Memory B cell (primary cell): ENCODE data around the gene PALD1.

Experiments
- ATAC-seq: fragments of 150-1000 bp; cut with Tn5 transposase; 2 replicates; pipeline ENCODE4 v1.10.0; 2021; ENCODE audit warnings: low read depth, mild to moderate bottlenecking, moderate library complexity
- DNase-seq, 2 donors: peaks; one replicate each; pipeline ENCODE4 v3.0.0; 2022; ENCODE audit warnings: low spot score in 2 of 2
- H3K27ac Mint-ChIP-seq: one replicate; pipeline ENCODE4 v1.8.0; 2022; ENCODE audit warnings: mild to moderate bottlenecking, moderate library complexity, mixed read lengths
- H3K27me3 Mint-ChIP-seq: one replicate; pipeline ENCODE4 v1.8.0; 2022; ENCODE audit warnings: mixed read lengths
- H3K36me3 Mint-ChIP-seq: one replicate; pipeline ENCODE4 v1.8.0; 2022; ENCODE audit warnings: mild to moderate bottlenecking, mixed read lengths
- H3K4me1 Mint-ChIP-seq: one replicate; pipeline ENCODE4 v1.8.0; 2022; ENCODE audit warnings: mixed read lengths
- H3K4me3 Mint-ChIP-seq: one replicate; pipeline ENCODE4 v1.8.0; 2022; ENCODE audit warnings: mild to moderate bottlenecking, moderate library complexity, mixed read lengths
- H3K9me3 Mint-ChIP-seq: one replicate; pipeline ENCODE4 v1.8.0; 2022; ENCODE audit warnings: mixed read lengths

Gene PALD1

DNA sequence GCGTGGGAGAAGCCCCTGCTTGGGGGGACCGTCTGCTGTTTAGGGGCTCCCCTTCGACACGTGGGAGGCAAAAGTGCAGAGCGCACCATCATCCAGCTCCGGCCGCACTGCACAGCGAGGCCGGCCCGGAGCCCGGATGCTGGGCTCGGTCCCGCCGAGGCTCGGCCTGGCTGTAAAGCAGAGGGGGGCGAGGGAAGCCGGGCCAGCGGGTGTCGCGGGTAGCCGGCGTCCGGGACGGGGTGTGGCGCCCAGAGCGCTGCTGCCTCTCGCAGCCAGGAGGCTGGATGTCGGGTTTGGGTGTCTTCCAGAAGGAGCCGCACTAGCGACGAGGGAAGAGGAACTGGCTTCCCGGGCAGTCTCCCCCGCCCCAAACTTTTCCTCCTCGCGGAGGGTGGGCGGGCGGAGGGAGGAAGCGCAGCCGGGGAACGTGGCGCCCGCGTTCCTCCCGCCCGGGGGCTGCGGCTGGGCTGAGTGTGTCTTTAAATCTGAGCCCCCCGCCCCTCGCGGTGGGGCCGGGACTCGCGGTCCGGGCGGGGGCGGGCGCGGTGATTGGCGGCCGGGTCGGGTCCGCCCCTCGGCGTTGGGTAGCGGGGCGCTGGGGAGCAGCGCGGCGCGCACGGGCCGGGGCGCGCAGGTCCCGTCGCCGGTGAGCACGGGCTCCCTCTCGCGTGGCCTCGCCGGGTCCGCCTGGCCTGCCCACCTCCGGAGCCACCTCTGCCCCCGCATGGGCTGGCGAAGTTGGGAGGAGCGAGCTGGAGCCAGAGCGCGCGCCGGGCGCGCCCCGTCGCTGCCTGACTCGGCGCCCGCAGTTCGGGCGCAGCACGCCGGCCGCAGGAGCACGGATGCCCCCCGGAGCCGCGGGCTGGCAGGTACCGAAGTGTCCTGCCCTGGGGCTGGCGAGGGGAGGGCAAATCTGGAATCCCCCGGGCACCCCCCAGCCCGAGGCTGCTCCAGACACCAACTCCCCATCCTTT is at the start of gene PALD1:
TSS of gene PALD1 (plus strand) at position 577 of the 974 bp plus-strand sequence. CDS start 47,185 bp downstream, outside the sequence.
- Mint-ChIP-seq H3K4me3 (peak within 1 kb of the TSS; percentile 87), H3K4me1 (peaks cover 28% of the 10 kb centered on the region), H3K27ac (peak within 1 kb of the TSS; percentile 65), H3K36me3 (no peaks in the 10 kb centered on the region), H3K9me3 (no peaks in the 10 kb centered on the region), H3K27me3 (no peaks in the 10 kb centered on the region)
- peak; percentile 12 for ATAC-seq
- DNase-seq = peak in 1 of 2 donors; percentile 54

DNA sequence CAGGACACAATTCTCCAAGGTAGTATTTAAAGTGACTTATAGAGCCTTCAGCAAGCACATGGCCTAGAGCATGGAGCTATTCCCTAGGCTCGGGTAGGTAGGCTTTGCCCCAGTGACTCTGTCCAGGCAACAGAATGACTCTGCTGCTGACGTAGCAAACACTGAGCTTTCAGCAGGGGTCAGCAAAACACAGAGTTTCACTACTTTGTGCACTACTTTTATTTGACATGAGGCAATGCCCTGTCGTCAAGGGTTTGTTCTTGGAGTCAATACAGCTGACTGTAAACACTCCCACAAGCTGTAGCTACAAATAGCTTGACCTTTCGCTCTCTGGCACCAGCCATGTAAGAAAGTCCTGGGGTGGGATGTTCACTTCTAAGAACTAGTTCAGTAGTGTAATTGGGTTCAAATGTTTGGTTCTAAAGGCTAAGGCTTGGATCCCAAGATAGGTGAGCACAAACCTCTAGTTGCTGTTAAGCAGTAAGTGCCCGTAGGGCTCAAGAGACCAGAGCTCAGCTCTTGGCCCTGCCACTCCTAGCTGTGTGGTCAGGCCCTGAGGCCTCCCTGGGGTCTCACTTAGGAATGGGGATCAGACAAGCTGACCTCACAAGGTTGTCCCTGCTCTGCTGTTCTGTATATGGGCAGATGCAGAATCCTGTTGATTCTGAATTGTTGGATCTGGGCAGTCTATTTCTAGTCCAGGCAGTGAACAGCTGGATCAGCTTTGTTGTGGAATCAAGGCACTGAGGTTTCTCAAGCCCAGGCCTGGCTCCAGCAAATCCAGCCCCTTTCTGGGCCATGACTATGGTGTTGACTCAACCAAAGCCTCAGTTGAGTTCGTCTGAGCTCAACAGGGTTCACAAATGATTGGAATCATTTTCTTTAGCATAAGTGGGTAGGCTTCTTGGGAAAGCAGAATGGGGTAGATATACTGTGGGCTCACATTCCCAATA is 47.8 kb upstream of the PALD1 start:
- Mint-ChIP-seq H3K4me3 (no peak overlapping the region), H3K36me3 (peaks cover 4% of the 10 kb centered on the region), H3K27ac (no peak overlapping the region), H3K27me3 (no peaks in the 10 kb centered on the region), H3K4me1 (peaks cover 8% of the 10 kb centered on the region), H3K9me3 (no peaks in the 10 kb centered on the region)
- ATAC-seq (no peak), DNase-seq (no peak)

DNA sequence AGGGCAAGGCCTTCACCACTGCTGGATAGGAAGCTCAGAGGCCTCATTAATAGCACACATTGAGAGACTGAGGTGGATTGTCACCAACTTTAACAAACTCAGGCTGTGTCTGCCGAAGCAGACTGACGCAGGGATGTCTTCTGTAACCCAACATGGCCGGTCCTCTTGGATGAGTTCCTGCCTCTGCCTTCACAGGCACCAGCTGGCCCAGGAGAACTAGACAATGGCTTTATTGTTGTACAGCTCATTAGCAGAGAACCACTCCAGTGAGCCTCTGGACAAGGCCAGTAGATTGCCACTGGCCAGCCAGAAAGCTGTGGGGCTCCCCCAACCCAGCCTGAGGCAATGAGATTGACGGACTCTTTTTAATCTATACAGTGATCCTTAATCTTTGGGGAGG is 46.5 kb upstream of the PALD1 start:
- Mint-ChIP-seq H3K27ac (peak overlapping the region; percentile 35), H3K27me3 (no peaks in the 10 kb centered on the region)

DNA sequence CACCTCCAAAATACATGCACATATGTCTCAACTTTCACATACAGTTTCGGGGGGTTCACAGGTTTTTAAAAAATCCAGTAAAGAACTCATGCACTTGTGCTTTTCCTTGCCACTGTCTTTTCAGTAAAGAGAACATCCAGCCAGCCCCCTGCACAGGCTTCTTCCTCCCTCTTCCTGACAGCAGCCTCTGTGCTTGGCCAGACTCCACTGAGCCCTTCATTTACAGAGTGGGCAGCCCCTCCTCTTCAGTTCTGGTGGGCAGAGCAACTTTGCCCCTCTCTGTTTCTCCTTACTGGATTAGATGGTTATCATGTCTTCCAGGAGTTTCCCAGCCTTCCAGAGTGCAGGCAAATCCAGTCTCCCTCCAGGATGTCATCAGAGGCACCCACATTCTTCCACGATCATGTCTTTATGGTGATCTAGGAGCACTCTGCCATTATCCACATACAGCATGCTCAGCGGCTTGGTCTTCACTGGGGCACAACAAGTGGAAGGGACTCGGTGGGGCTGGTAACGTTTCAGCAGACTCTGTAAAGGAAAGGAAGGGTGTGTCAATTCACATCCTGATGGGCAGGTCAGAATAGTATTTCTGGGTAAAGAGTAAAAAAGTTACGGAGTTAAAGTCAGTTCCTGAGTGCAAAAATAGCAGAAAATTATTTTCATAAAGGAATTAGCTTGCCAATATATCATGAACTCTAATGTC is 45.9 kb upstream of the PALD1 start:
- no peak for ATAC-seq
- H3K36me3 Mint-ChIP-seq = peaks cover 4% of the 10 kb centered on the region
- no peaks in the 10 kb centered on the region for H3K9me3 Mint-ChIP-seq

More for the DNA sequence above, 46.5 kb upstream of the PALD1 start:
- no peak for DNase-seq
- ATAC-seq = no peak
- H3K36me3 Mint-ChIP-seq = peaks cover 4% of the 10 kb centered on the region
- peak overlapping the region; percentile 17 for H3K4me3 Mint-ChIP-seq
- H3K4me1 Mint-ChIP-seq = peaks cover 8% of the 10 kb centered on the region
- no peaks in the 10 kb centered on the region for H3K9me3 Mint-ChIP-seq

DNA sequence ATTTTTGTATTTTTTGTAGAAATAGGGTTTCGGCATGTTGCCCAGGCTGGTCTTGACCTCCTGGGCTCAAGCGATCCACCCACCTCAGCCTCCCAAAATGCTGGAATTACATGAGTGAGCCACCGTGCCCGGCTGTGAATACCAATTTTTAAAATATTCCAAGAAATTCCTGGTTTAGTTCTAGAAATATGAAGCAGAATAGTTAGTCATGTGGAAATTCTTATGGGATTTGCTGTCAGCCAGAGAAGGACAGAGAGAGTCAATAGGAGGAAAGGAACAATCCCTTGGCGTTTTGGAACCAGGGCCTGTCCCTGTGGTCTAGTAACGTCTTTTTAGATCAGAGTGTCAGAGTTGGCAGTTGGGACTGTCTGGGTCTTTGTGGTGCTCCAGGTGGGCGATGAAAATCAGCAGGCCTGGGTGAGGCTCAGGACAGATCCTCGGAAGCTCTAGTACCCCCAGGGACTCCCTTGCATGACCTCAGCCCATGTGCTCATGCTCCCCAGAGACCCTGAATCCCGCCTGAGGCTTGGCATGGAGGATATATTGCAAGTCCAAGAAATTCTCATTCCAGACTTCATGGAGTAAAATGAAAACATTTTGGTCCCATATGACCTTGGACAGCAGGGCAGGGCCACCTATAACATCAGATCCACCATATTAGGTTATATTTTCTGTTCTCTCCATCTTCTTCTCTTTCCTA is 44.8 kb upstream of the PALD1 start:
- no peak for ATAC-seq
- H3K27me3 Mint-ChIP-seq = no peaks in the 10 kb centered on the region
- H3K4me1 Mint-ChIP-seq = peaks cover 8% of the 10 kb centered on the region
- no peak overlapping the region for H3K4me3 Mint-ChIP-seq
- H3K27ac Mint-ChIP-seq = no peak overlapping the region
- H3K36me3 Mint-ChIP-seq = peaks cover 2% of the 10 kb centered on the region
- H3K9me3 Mint-ChIP-seq = no peaks in the 10 kb centered on the region
- DNase-seq = no peak

More for the DNA sequence above, 45.9 kb upstream of the PALD1 start:
- Mint-ChIP-seq H3K27ac (no peak overlapping the region), H3K27me3 (no peaks in the 10 kb centered on the region), H3K4me3 (peak overlapping the region; percentile 74), H3K4me1 (peaks cover 8% of the 10 kb centered on the region)
- DNase-seq = no peak

DNA sequence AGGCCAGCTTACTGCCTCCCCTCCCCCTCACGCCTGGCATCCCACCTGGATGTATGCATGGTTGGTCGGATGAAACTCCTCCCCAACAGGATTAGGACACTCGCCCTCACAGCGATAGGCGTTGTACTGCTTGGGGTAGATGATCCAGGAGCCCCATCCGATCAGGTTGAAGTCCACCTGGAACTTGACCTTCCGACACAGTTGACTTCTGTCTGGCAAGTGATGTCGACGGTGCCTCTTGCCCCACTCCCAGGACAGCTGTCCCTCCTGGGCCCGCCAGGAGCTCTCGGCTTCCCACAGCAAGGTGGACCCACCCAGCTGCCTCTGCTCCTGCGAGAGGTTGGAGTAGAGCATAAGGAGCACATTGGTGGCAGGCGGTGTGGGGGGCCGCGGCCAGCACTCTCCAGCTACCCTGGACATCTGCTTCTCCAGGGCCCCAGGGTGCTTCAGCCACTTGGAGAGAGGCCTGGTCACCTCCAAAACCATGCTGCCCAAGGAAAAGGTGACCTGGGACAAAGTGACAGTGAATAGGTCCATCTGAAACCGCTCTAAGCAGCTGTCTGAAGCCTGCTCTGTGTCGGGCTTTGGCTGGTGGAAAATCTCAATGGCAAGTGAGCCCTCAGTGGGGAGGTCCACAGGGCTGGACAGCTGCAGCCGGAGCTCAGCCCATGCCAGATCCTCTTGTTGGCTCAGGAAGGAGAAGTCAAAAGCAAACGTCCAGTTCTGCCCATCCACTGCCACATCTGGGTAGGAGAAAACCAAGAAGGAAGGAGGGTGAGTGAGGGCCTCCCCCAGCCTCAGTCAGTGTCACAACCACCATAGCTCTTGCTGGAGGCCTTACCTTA is 43.1 kb upstream of the PALD1 start:
- no peak for ATAC-seq
- Mint-ChIP-seq H3K27ac (no peak overlapping the region), H3K9me3 (no peaks in the 10 kb centered on the region), H3K4me1 (peaks cover 8% of the 10 kb centered on the region), H3K4me3 (no peak overlapping the region), H3K36me3 (peaks cover 2% of the 10 kb centered on the region), H3K27me3 (peaks cover 3% of the 10 kb centered on the region)
- no peak for DNase-seq

DNA sequence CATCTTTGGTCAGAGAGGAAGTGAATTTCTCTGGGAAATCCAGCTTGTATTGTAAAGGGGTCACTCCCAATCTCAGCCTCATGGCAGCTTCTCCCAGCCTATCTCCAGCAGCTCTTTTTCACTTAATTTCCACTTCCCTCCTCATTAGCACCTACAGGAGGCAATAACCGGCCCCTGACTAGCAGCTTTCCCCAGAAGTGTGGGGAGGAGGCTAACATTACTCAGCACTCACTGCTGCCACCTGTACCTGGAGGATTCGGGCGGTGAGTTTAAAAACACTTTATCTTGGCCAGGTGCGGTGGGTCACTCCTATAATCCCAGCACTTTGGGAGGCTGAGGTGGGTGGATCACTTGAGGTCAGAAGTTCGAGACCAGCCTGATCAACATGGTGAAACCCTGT is 40.8 kb upstream of the PALD1 start:
- peaks cover 11% of the 10 kb centered on the region for H3K4me1 Mint-ChIP-seq
- no peaks in the 10 kb centered on the region for H3K9me3 Mint-ChIP-seq
- no peak overlapping the region for H3K4me3 Mint-ChIP-seq
- peaks cover 14% of the 10 kb centered on the region for H3K27me3 Mint-ChIP-seq
- no peak overlapping the region for H3K27ac Mint-ChIP-seq
- peaks cover 2% of the 10 kb centered on the region for H3K36me3 Mint-ChIP-seq
- DNase-seq (no peak), ATAC-seq (no peak)

DNA sequence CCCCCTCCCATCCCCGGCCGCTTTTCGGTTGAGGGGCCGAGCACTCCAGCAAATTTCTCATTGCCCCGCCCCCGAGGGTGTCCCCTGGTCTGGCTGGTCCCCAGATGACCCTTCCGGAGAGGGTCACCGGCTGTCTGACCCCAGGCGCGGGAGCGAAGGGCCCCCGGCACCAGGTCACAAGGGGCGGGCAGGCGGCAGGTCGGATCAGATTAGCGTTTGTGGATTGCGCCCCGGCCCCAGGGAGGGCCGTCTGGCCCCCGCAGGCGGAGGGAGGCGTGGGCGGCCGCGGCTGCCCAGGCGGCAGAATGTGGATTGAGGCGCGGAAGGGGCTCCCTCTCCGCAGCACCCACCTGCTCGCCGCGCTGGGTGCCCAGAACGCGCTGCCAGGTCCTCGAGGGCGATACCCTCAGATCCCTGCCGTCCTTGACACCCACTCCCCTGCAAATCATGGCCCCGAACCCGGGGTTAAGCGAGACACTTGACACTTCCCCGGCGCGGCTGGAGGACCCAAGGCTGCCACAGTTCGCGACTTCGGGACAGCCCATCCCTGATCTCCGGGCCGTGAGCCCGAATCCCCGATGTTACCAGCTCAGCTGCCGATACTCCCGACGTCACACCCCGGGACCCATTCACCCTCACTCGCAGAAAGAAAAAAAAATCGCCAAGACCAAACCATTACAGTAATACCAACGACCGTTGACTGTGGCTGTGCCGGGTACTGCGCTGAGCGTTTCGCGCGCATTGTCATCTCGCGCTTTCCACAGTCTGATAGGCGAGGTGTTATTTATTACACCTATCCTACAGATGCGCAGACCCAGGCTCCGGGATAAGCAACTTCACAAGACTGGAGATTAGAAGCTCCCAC is 38.0 kb upstream of the PALD1 start:
- H3K4me3 Mint-ChIP-seq = peak overlapping the region; percentile 59
- H3K27ac Mint-ChIP-seq = peak overlapping the region; percentile 7
- DNase-seq (no peak), ATAC-seq (peak; percentile 49)
- H3K4me1 Mint-ChIP-seq = peaks cover 9% of the 10 kb centered on the region
- peaks cover 15% of the 10 kb centered on the region for H3K27me3 Mint-ChIP-seq
- H3K36me3 Mint-ChIP-seq = peaks cover 2% of the 10 kb centered on the region
- H3K9me3 Mint-ChIP-seq = no peaks in the 10 kb centered on the region

DNA sequence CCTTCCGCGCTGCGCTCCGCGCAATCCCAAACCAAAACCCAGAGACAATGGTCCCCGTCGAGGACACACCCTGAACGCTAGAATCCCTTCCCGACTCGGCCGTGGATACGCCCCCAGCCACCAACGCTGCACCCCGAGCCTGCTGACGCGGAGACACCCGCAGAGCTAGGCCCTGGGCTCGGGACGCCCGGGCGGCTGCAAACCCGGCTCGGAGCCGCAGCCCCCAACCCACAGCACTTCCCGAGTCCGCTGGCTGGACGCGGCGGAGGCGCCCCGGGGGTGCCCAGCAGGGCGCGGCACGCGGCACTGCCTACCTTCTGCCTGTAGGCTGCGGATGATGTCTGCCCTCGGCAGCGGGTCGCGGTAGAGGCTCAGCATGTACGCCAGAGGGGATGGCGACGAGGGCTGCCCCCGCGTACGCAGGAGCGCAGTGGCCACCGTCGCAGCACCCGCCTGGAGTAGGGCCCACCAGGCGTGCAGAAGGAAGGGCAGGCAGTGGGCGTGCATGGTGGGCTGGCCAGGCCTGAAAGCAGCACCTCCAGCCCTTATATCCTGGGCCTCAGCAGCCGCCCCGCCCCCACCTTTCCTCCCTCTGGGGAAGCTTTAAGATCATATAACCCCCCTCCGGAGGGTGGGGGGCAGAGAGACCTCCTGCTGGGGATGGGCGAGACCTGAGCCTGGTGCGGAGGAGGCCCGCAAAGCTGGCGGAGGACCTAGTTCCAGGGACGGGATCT is 37.2 kb upstream of the PALD1 start, which contains the start of gene NODAL:
TSS of gene NODAL (minus strand) at position 521 of the 734 bp plus-strand sequence. CDS start at position 507, 14 bp downstream.
- Mint-ChIP-seq H3K27ac (peak within 1 kb of the TSS; percentile 7), H3K9me3 (no peaks in the 10 kb centered on the region), H3K27me3 (peaks cover 17% of the 10 kb centered on the region), H3K4me3 (peak within 1 kb of the TSS; percentile 59), H3K4me1 (peaks cover 9% of the 10 kb centered on the region), H3K36me3 (peaks cover 2% of the 10 kb centered on the region)
- DNase-seq (no peak), ATAC-seq (peak; percentile 56)

DNA sequence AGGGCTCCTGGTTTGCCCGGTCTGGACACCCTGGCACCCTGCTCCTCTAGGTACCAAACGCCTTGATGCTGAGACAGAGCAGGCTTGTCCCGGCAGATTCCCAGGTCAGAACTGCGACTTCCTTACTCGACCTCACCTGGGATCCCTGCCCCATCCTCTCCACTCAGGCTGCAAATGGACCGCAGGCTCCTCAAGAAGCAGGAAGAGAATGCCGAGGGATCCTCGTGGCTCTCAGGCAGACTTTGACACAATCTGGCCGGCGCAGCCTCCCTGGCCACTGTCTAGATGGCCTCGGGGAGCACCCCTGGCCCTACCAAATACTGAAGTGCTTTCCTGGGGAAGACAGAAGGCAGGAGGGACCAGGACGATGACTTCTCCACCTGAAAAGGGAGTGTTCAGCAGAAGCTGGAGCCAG is 36.7 kb upstream of the PALD1 start:
- no peak overlapping the region for H3K27ac Mint-ChIP-seq
- H3K9me3 Mint-ChIP-seq = no peaks in the 10 kb centered on the region
- peak overlapping the region; percentile 37 for H3K4me3 Mint-ChIP-seq
- peaks cover 9% of the 10 kb centered on the region for H3K4me1 Mint-ChIP-seq
- no peak for ATAC-seq
- DNase-seq = no peak
- H3K36me3 Mint-ChIP-seq = peaks cover under 1% of the 10 kb centered on the region
- peaks cover 17% of the 10 kb centered on the region for H3K27me3 Mint-ChIP-seq

DNA sequence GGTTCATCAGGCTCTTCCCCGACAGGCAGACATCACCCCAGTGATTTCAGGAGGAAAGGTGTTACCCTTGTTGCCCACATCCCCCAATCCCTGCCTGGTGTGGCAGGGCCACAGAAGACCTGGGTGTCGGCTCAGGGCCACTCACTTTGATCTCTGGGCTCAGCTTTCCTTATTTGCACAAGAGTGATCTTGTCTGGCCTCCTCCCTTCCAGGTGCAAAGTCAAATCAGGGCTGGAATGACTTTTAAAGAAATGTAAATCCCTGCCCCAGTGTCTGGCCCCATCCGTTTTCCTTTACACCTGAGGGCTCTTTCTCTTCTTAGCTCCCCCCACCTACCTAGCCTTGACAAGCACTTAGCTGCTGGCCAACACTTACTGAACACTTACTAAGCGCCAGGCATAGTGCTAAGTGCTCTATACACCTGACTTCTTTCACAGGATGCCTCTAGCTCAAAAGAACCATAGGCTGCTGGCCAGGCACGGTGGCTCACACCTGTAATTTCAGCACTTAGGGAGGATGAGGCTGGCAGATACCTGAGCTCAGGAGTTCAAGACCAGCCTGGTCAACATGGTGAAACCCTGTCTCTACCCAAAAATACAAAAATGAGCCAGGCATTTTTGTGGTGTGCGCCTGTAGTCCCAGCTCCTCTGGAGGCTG is 36.1 kb upstream of the PALD1 start:
- peaks cover 17% of the 10 kb centered on the region for H3K27me3 Mint-ChIP-seq
- H3K27ac Mint-ChIP-seq = no peak overlapping the region
- peaks cover 9% of the 10 kb centered on the region for H3K4me1 Mint-ChIP-seq
- H3K36me3 Mint-ChIP-seq = no peaks in the 10 kb centered on the region
- DNase-seq = no peak
- H3K9me3 Mint-ChIP-seq = no peaks in the 10 kb centered on the region
- ATAC-seq = no peak
- H3K4me3 Mint-ChIP-seq = no peak overlapping the region
